H1 (cell line): ENCODE data around the gene ACTG1. TPM values are rescaled to one million over a fixed set of nuclear protein-coding genes. Genes with fewer than 3 reads are reported as not detected.

ENCODE experiments used
- CTCF ChIA-PET: fragments of 300-600 bp; sonication (Branson Sonifier 250); formaldehyde crosslinking; loops from one replicate; lab custom pipeline; 2021; ENCODE audit not compliant: partially characterized antibody; lab: Charles Lee
- POLR2A ChIA-PET: fragments of 300-600 bp; sonication (Branson Sonifier 250); formaldehyde crosslinking; loops from one replicate; lab custom pipeline; 2021; ENCODE audit warnings: inconsistent platforms; ENCODE audit not compliant: partially characterized antibody; lab: Charles Lee
- DNase-seq, 2 experiments: peaks; one replicate each; pipeline versions ENCODE4 v3.0.0 to v3.0.0-alpha.2; 2010 to 2022; ENCODE audit warnings: low spot score in 2 of 2, low read depth in 1 of 2, mixed read lengths in 1 of 2
- FAIRE-seq: peaks from 2 replicates; lab custom pipeline; 2011; peaks lifted over from hg19 to GRCh38; lab: Jason Lieb, UNC
- H2AFZ ChIP-seq: 2 replicates; pipeline ENCODE4 v1.8.1; 2012; ENCODE audit warnings: low read length, inconsistent platforms
- H2AK5ac ChIP-seq: 2 replicates; pipeline ENCODE4 v1.6.1; 2013; ENCODE audit warnings: low read depth, low read length
- H2BK120ac ChIP-seq: replicated peaks from 2 replicates; pipeline ENCODE3; 2013; ENCODE audit warnings: low read depth, low read length, inconsistent platforms
- H2BK12ac ChIP-seq: 2 replicates; pipeline ENCODE4 v1.6.1; 2013; ENCODE audit warnings: low read depth, low read length
- H2BK15ac ChIP-seq: 2 replicates; pipeline ENCODE4 v1.6.1; 2013; ENCODE audit warnings: low read length
- H2BK20ac ChIP-seq: 2 replicates; pipeline ENCODE4 v1.6.1; 2013; ENCODE audit warnings: low read length
- H2BK5ac ChIP-seq: 2 replicates; pipeline ENCODE4 v1.6.1; 2013; ENCODE audit warnings: low read depth, low read length
- H3K14ac ChIP-seq: 2 replicates; pipeline ENCODE4 v1.6.1; 2013; ENCODE audit warnings: inconsistent platforms; ENCODE audit not compliant: insufficient read length
- H3K18ac ChIP-seq: 2 replicates; pipeline ENCODE4 v1.6.1; 2013; ENCODE audit warnings: low read length; ENCODE audit errors: extremely low read depth
- H3K23ac ChIP-seq: 2 replicates; pipeline ENCODE4 v1.6.1; 2013; ENCODE audit warnings: inconsistent platforms; ENCODE audit not compliant: insufficient read length
- H3K23me2 ChIP-seq: 2 replicates; pipeline ENCODE4 v1.6.1; 2013; ENCODE audit warnings: low read depth, low read length
- H3K27ac ChIP-seq: 2 replicates; pipeline ENCODE4 v1.6.1; 2011; ENCODE audit warnings: low read depth, low read length, inconsistent platforms
- H3K27me3 ChIP-seq, 4 experiments: replicated peaks in 1 of 4; 1 replicate in 1 of 4; 2 replicates in 3 of 4; pipeline versions ENCODE4 v1.6.1 to v1.8.1; 2011 to 2013; ENCODE audit warnings: low read length in 3 of 4, mild to moderate bottlenecking in 3 of 4, inconsistent platforms in 2 of 4, mixed read lengths in 2 of 4, moderate library complexity in 1 of 4; ENCODE audit not compliant: control insufficient read depth in 3 of 4, insufficient read depth in 3 of 4; ENCODE audit errors: extremely low read depth in 1 of 4
- H3K36me3 ChIP-seq, 4 experiments: 2 replicates each; pipeline versions ENCODE4 v1.6.1 to v1.8.1; 2011 to 2013; ENCODE audit warnings: mild to moderate bottlenecking in 4 of 4, low read length in 3 of 4, moderate library complexity in 2 of 4, control low read depth in 1 of 4, inconsistent platforms in 1 of 4; ENCODE audit not compliant: insufficient read depth in 4 of 4, control insufficient read depth in 2 of 4
- H3K4ac ChIP-seq: replicated peaks from 2 replicates; pipeline ENCODE3; 2013; ENCODE audit warnings: low read length, low read depth, mixed read lengths, inconsistent platforms; ENCODE audit not compliant: insufficient read length
- H3K4me1 ChIP-seq, 4 experiments: replicated peaks in 1 of 4; 1 replicate in 1 of 4; 2 replicates in 3 of 4; pipeline versions ENCODE4 v1.6.1 to v1.8.1; 2011 to 2013; ENCODE audit warnings: low read length in 3 of 4, inconsistent platforms in 2 of 4, mixed read lengths in 1 of 4; ENCODE audit not compliant: insufficient read depth in 4 of 4, control insufficient read depth in 3 of 4
- H3K4me2 ChIP-seq, 2 experiments: 2 replicates each; pipeline versions ENCODE4 v1.6.1 to v1.8.1; 2011 to 2013; ENCODE audit warnings: low read depth in 2 of 2, low read length in 2 of 2, control low read depth in 1 of 2, inconsistent platforms in 1 of 2, mild to moderate bottlenecking in 1 of 2; ENCODE audit not compliant: insufficient read depth in 1 of 2
- H3K4me3 ChIP-seq, 4 experiments: fragments of 200-600, 300-600 bp in 1 of 4; sonication (generic), shearing (Covaris generic), sonication (Bioruptor Twin) in 1 of 4; 2 replicates each; pipeline versions ENCODE4 v1.5.1 to v1.8.1; 2011 to 2016; ENCODE audit warnings: low read length in 4 of 4, low read depth in 3 of 4, control low read depth in 2 of 4, inconsistent platforms in 2 of 4, mild to moderate bottlenecking in 2 of 4, mixed read lengths in 1 of 4, moderate library complexity in 1 of 4; ENCODE audit not compliant: insufficient read depth in 2 of 4; ENCODE audit errors: extremely low read depth in 1 of 4
- H3K56ac ChIP-seq: replicated peaks from 2 replicates; pipeline ENCODE3; 2013; ENCODE audit warnings: low read depth, mild to moderate bottlenecking, mixed read lengths, low read length, inconsistent platforms; ENCODE audit not compliant: insufficient read length
- H3K79me1 ChIP-seq: 2 replicates; pipeline ENCODE4 v1.6.1; 2013; ENCODE audit warnings: low read depth, low read length, control low read depth
- H3K79me2 ChIP-seq, 2 experiments: 2 replicates each; pipeline versions ENCODE4 v1.6.1 to v1.8.1; 2012 to 2013; ENCODE audit warnings: low read length in 2 of 2, mild to moderate bottlenecking in 2 of 2, inconsistent platforms in 1 of 2; ENCODE audit not compliant: insufficient read depth in 2 of 2, control insufficient read depth in 1 of 2
- H3K9ac ChIP-seq, 4 experiments: replicated peaks in 1 of 4; 1 replicate in 1 of 4; 2 replicates in 3 of 4; pipeline versions ENCODE4 v1.6.1 to v1.8.1; 2011 to 2013; ENCODE audit warnings: low read depth in 3 of 4, low read length in 3 of 4, control low read depth in 2 of 4, mild to moderate bottlenecking in 2 of 4, moderate library complexity in 2 of 4, inconsistent platforms in 1 of 4; ENCODE audit errors: extremely low read depth in 1 of 4
- H3K9me3 ChIP-seq, 2 experiments: 2 replicates each; pipeline versions ENCODE4 v1.6.1 to v1.8.1; 2012 to 2013; ENCODE audit warnings: mild to moderate bottlenecking in 2 of 2, moderate library complexity in 2 of 2, control low read depth in 1 of 2, inconsistent platforms in 1 of 2, low read depth in 1 of 2, low read length in 1 of 2, mixed read lengths in 1 of 2; ENCODE audit not compliant: insufficient read depth in 2 of 2
- H4K20me1 ChIP-seq, 2 experiments: replicated peaks in 1 of 2; 2 replicates each; pipeline versions ENCODE3 to v1.8.1; 2011 to 2013; ENCODE audit warnings: inconsistent platforms in 2 of 2, low read length in 2 of 2, mild to moderate bottlenecking in 1 of 2; ENCODE audit not compliant: insufficient read depth in 2 of 2, control insufficient read depth in 1 of 2
- H4K5ac ChIP-seq: 2 replicates; pipeline ENCODE4 v1.6.1; 2013; ENCODE audit warnings: low read length, low read depth, mixed read lengths, inconsistent platforms; ENCODE audit not compliant: insufficient read length
- H4K8ac ChIP-seq: 2 replicates; pipeline ENCODE4 v1.8.0; 2013; ENCODE audit warnings: mild to moderate bottlenecking, moderate library complexity, low read length, inconsistent platforms; ENCODE audit not compliant: insufficient read depth; ENCODE audit errors: extremely low read depth
- H4K91ac ChIP-seq: replicated peaks from 2 replicates; pipeline ENCODE3; 2013; ENCODE audit warnings: low read length, mixed read lengths, inconsistent platforms; ENCODE audit not compliant: insufficient read length
- CHD1 ChIP-seq: IDR thresholded peaks from 2 replicates; pipeline ENCODE4 v1.6.1; 2012; ENCODE audit warnings: low read depth, low read length, improper control_type of control experiment
- HDAC6 ChIP-seq: IDR thresholded peaks from one replicate; pipeline ENCODE4 v1.7.1; 2012; ENCODE audit warnings: low read depth, mild to moderate bottlenecking, inconsistent platforms, low read length, moderate library complexity
- JUN ChIP-seq: IDR thresholded peaks from 2 replicates; pipeline ENCODE4 v1.6.1; 2011; ENCODE audit warnings: low read depth, mild to moderate bottlenecking, improper control_type of control experiment, low read length
- KDM4A ChIP-seq: IDR thresholded peaks from one replicate; pipeline ENCODE4 v1.7.1; 2012; ENCODE audit warnings: low read depth, mild to moderate bottlenecking, moderate library complexity, low read length, inconsistent platforms; ENCODE audit not compliant: severe bottlenecking
- MAFK ChIP-seq: IDR thresholded peaks from 2 replicates; pipeline ENCODE4 v1.6.1; 2012; ENCODE audit warnings: low read depth, mild to moderate bottlenecking, improper control_type of control experiment, low read length
- SP1 ChIP-seq: IDR thresholded peaks from 2 replicates; pipeline ENCODE4 v1.6.1; 2011; ENCODE audit warnings: low read depth, low read length
- SRF ChIP-seq: IDR thresholded peaks from 2 replicates; pipeline ENCODE4 v1.6.1; 2011; ENCODE audit warnings: mild to moderate bottlenecking, low read depth, low read length, moderate library complexity
- TAF1 ChIP-seq: IDR thresholded peaks from 2 replicates; pipeline ENCODE4 v1.6.1; 2011; ENCODE audit warnings: mild to moderate bottlenecking, low read depth, low read length
- TAF7 ChIP-seq: optimal IDR thresholded peaks from 2 replicates; pipeline ENCODE3; 2011; ENCODE audit warnings: low read depth, mild to moderate bottlenecking, inconsistent platforms, low read length, moderate library complexity, borderline replicate concordance
- YY1 ChIP-seq: IDR thresholded peaks from 2 replicates; pipeline ENCODE4 v1.6.1; 2011; ENCODE audit warnings: low read depth, mild to moderate bottlenecking, low read length
- ZNF274 ChIP-seq: IDR thresholded peaks from 2 replicates; pipeline ENCODE4 v1.7.0; 2012; ENCODE audit warnings: low read length, borderline replicate concordance; ENCODE audit errors: extremely low read depth
- WGBS, 2 experiments: shearing (Covaris generic) in 1 of 2; methylation state at CpG; one replicate each; pipeline versions ENCODE4 v1.1.6 to v1.1.7; 2013 to 2015; ENCODE audit warnings: low lambda C conversion rate in 2 of 2, mixed read lengths in 2 of 2, inconsistent platforms in 1 of 2, low coverage in 1 of 2, missing lambda C conversion rate in 1 of 2; ENCODE audit not compliant: insufficient replicate concordance in 2 of 2, insufficient coverage in 1 of 2, insufficient read length in 1 of 2; ENCODE audit errors: extremely low coverage in 1 of 2, missing lambda C conversion rate in 1 of 2; 5-methylcytosine and 5-hydroxymethylcytosine counted together
- polyA plus RNA-seq, 7 experiments: library from polyadenylated mRNA; depleted of rRNA in 3 of 7; stranded (reverse) in 5 of 7; unstranded in 2 of 7; fragments of >200 nt in 5 of 7; fragments of 200-250 nt in 2 of 7; gene quantifications; 1 replicate in 5 of 7; 2 replicates in 1 of 7; 4 replicates in 1 of 7; pipeline versions ENCODE4 v1.2.1 to v1.2.3, GENCODE V29; 2011 to 2013; ENCODE audit warnings: missing spikeins in 2 of 7, mixed read lengths in 2 of 7
- total RNA-seq: library from RNA; stranded (reverse); fragmentation: NEBNext Ultra II Directional; extraction: Animal tissue kit (Norgen Biotek cat#: 25700); gene quantifications from 2 replicates; pipeline ENCODE4 v1.2.1, GENCODE V29; 2021
- TF ChIP-seq, protein P1 (sequence below): IDR thresholded peaks from 2 replicates; pipeline ENCODE4 v1.6.1; 2012; ENCODE audit warnings: low read length, inconsistent platforms

The ACTG1 gene
- total and polyA plus RNA-seq, 2 of the 8 experiments (the other 6 are each of a cell fraction or from before 2014, with no cell fraction given), result 3,535 to 5,010 TPM

DNA sequence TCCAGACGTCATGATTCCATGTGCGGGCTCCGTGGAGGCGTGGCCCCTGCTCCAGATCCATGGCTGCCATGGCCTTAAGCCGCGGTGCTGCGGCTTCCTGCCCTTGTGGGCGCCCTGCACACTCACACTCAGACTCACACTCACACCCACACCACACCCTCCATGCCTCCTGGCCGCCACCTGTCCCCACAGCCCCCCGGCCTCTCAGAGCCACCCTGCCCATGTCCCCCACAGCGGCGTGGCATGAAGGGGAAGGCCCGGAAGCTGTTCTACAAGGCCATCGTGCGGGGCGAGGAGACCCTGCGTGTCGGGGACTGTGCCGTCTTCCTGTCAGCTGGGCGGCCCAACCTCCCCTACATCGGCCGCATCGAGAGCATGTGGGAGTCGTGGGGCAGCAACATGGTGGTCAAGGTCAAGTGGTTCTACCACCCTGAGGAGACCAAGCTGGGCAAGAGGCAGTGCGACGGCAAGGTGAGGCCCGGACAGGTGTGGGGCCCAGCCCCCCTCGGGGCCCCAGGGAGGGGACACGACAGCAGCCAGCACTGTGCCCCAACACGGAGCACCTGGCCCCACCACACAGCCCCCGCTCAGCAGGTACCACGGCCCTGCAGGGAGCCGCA lies 50.0 kb downstream of the ACTG1 start:
- Histone ChIP-seq H3K4me3 (no peak overlapping the region), H2BK20ac (no peak overlapping the region), H3K4ac (no peak overlapping the region), H3K56ac (no peak overlapping the region), H2BK15ac (no peak overlapping the region), H3K4me1 (peaks cover 0 to 5% (median under 1%) of the 10 kb centered on the region in 4 experiments; a peak in 2 of 7 replicates), H3K27ac (no peak overlapping the region), H3K27me3 (no peaks in the 10 kb centered on the region), H2BK5ac (0 out of 2 replicates have a peak overlapping the region, but pooled peaks have one; percentile 35), H3K23ac (no peak overlapping the region), H4K20me1 (no peaks in the 10 kb centered on the region), H3K36me3 (no peaks in the 10 kb centered on the region), H4K8ac (no peak overlapping the region; the same call in 1 of the 2 replicates), H3K79me2 (no peaks in the 10 kb centered on the region), H3K14ac (no peak overlapping the region), H3K79me1 (no peaks in the 10 kb centered on the region), H2BK12ac (no peak overlapping the region), H2AFZ (no peak overlapping the region), H4K5ac (no peak overlapping the region), H3K23me2 (no peaks in the 10 kb centered on the region), H3K18ac (peak overlapping the region; percentile 32; the same call in 1 of the 2 replicates), H3K9ac (no peak overlapping the region), H3K9me3 (no peaks in the 10 kb centered on the region), H2BK120ac (no peak overlapping the region), H2AK5ac (peak overlapping the region; percentile 82; the same call in 1 of the 2 replicates), H4K91ac (no peak overlapping the region), H3K4me2 (no peak overlapping the region)
- no peak for FAIRE-seq
- DNase-seq, result no peak
- CTCF ChIA-PET, result interaction anchor here (0.9 to 4.8 kb wide), 3 partner anchors 10 to 22 kb away, joined by 7 to 39 read pairs (median 8); no protein-coding TSS in a partner anchor
- POLR2A ChIA-PET, result interaction anchor here (1.3 kb wide), 1 partner anchor 52 kb away, joined by 6 read pairs; no protein-coding TSS in a partner anchor
- WGBS, 2 experiments, result 95% methylated on average over 33 of the region's 33 CpGs; no CpG with 5 or more reads in 1 of the 2 experiments
- TF ChIP-seq JUN, result no peak
- no peak for TF ChIP-seq KDM4A
- no peak for TF ChIP-seq HDAC6
- no peak for TF ChIP-seq SP1
- no peak for TF ChIP-seq ZNF274
- no peak for TF ChIP-seq TAF1
- TF ChIP-seq CHD1, result no peak
- TF ChIP-seq MAFK, result no peak
- no peak for TF ChIP-seq SRF
- no peak for TF ChIP-seq YY1
- TF ChIP-seq, protein P1, sequence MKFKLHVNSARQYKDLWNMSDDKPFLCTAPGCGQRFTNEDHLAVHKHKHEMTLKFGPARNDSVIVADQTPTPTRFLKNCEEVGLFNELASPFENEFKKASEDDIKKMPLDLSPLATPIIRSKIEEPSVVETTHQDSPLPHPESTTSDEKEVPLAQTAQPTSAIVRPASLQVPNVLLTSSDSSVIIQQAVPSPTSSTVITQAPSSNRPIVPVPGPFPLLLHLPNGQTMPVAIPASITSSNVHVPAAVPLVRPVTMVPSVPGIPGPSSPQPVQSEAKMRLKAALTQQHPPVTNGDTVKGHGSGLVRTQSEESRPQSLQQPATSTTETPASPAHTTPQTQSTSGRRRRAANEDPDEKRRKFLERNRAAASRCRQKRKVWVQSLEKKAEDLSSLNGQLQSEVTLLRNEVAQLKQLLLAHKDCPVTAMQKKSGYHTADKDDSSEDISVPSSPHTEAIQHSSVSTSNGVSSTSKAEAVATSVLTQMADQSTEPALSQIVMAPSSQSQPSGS, result no peak
- no peak for TF ChIP-seq TAF7
